ENCODE results near the gene NTMT1. TPM values are rescaled to one million over a fixed set of nuclear protein-coding genes. Genes with fewer than 3 reads are reported as not detected.
A peak's percentile ranks its signal among the peaks of the same experiment; 100 is the strongest.

NTMT1 gene
- total RNA-seq, 1 donor = 18.9 TPM

DNA sequence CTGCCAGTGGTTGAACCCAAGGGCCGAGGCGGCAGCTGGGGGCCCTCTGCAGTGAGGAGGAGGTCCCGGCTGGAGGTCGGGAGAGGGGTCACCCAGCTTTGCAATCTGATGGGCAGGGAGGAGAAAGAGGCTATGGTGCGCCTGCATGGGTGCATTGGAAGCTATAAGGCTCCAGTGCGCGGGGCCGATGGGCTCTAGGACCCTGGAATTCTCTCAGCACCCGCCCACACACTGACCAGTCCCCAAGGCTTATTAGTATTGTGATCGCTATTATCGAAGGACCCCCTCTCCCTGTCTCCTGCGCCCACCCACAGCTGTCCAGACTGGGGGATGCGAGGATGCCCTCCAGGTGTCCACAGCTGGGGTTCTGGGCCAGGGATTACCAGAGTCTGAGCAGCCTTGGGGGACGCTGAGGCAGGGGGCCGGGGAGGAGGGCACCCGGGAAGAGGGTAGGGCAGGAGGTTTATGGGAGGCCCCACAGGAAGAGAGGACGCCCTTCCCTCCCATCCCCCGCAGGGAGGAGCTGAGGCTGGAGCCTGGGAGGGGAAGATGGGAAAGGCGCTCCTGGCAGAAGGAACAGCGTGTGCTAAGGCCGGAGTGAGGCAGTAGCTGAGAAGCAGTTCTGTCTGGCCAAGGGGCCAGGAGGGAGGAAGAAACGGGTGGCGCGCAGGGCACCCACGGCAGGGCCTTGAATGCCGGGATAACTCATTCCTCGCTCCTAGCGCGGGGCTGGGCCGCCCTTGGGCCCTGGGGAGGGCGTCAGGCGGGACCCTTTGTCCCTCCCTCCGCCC lies 29.2 kb upstream of the NTMT1 start:
- DNase-seq (ENCODE audit: low read depth in 2 of 3, low spot score in 2 of 3) = no peak

DNA sequence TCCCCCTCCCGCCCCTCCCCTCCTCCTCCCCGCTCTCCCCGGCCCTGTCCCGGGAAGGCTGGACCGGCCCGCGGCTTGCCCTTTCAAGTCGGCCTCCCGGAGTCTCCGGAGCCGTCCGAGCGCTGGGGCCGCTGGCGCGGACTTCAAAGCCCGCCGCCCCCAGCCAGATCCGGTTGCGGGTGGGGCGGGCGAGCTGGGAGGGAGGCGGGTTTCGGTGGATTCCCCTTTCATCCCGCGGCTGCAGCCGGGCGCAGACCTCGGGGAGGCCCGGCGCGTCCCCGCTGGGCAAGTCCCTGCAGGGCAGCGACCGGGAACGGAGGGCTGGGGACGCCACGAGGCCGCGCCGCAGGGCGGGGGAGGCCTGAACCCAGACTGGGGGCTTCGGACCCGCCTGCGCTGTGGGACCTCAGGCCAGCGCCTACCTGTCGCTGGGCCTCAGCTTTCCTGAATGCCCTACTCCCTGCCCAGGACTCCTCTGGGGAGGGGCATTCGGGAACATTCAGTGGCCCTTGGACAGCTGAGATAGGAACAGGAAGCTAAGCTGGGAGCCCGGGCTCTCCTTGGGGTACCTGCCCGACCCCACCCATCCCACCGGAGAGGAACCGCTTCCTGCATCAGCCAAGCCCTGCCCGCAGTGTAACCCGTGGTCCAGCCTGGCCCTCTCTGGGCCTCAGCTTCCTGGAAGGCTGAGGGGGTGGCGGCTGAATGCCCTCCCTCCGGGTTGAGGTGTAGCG lies 28.4 kb upstream of the NTMT1 start:
- peak in 1 of 3 donors; percentile 25 for DNase-seq (ENCODE audit: low read depth in 2 of 3, low spot score in 2 of 3)

DNA sequence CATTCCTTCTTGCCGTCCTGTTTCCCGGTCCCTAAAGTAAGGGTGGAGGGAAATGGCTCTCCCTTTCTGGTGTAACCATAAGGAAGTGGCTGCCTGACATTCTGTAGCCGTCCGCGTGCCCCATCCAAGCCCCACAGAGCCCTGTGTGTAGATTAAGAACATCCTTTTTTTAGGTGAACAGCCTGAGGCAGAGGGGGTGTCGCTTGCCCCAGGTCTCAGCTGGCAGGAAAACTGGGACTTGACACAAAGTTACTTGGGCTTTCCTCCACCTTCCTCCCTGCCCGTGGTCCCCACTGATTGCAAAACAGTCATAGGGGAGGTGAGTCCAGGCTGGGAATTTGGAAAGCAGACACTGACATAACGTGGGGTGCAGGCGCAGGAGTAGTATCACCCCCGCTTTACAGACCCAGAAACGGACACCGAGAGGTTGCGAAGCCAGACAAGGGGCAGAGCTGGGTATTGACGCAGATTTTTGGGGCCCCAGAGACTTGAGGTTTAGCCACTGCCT lies 27.8 kb upstream of the NTMT1 start:
- DNase-seq (ENCODE audit: low read depth in 2 of 3, low spot score in 2 of 3) = peak in 1 of 3 donors; percentile 17

DNA sequence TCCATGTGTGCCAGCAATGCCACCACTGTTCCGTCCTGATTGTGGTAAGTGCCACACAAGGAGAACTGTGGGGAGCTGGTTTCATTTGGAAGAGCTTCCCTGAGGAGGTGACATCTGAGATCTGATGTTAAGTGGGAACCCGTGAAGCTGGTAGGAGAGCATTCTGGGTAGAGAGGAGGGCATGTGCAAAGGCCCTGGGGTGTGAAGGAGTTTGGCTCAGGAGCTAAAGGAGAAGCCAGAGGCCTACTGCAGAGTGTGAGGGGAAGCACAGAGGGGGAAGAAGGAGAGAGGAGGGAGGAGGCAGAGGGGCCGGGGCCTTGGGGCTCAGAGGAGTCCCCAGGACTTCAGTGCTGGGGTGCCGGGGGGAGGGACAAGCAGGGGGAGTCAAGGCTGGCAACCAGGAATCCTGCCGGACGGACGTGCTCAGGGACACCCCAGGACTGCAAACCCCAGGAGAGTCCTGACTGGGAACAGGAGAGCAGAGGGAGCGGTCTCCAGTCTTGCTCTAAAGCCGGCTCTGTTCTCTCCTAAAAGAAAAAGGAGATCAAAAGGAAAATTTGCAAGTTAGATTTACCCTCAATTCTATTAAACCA lies 24.8 kb upstream of the NTMT1 start:
- no peak for DNase-seq (ENCODE audit: low read depth in 2 of 3, low spot score in 2 of 3)

DNA sequence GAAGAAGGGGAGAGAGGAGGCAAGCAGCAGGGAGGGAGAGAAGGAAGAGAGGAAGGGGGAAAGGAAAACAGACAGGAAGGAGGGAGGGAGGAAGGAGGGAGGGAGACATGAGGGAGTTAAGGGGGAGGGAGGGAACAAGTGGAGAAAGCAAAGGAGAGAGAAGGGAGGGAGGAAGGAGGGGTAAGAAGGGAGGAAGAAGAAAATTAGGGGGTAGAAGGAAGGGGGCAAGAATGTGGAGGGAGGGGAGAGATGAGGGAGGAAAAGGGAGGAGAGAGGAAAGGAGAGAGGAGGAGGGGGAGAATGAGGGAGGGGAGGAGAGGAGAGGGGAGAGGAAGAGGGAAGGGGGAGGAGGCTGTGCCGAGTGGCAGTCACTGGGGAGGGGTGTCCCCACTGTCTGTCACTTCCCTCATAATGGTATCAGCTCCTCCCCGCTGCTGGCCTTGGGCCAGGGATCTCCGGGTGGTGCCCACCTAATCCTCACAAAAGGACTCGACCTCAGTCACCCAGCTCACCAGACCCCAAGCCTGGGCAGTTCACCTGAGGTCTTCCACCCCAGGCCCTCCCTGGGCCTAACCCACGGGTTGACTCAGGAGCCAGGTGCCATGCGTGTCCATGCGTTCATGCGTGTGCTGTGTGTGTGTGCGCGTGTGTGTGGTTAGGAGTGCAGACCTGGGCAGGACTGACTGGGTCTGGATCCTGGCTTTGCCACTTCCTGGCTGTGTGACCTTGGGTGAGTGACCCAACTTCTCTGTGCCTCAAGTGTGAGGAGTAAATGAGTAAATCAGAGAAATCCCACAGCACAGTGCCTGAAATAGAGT lies 23.2 kb upstream of the NTMT1 start:
- peak in 2 of 3 donors; percentile 64 to 65 for DNase-seq (ENCODE audit: low read depth in 2 of 3, low spot score in 2 of 3)

DNA sequence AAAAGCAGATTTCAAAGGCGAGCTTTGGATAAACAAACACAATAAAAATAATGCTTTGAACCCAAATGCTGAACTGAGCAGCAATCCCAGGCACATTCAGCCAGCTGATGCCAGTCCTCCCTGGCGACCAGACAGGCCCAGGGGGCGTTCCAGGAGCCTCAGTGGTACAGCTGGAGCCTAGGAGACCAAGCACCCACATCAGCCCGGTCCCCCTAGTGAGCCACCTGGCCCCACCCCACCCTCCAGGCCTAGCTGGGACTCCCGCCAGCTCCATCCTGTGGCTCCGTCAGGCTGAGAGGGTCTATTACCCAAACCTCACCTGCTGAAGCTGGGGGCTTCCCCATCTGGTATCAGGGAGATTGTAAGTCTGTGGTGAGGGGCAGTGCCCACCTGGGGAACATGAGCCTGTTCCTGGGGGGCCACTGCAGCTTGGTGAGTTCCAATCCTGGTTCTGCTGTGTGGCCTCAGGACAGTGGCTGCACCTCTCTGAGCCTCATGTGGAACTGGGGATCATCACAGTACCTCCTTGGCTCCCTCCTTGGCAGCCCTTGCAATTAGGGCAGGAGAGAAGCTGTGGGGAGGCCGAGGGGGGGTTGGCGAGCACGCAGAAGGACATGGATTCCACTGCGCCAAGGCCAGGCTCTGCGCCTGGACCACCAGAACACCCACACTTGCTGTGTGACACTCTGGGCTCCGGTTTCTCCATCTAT lies 21.8 kb upstream of the NTMT1 start:
- no peak for DNase-seq (ENCODE audit: low read depth in 2 of 3, low spot score in 2 of 3)

DNA sequence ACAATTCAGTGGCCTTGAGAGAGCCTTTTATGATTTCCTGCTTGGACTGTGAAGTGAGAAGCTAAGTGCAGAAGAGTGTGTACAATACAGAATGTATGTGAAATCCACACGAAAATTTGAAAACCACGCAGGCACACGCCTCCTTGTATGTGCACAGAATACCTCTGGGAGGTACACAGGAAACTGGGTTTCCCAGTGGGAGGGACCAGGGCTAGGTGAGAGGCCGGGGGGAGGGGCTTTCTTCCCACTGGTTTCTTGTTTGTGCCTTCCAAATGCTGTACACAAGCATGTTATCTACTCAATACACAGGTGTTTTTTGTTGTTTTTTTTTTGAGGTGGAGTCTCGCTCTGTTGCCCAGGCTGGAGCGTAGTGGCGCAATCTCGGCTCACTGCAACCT lies 21.2 kb upstream of the NTMT1 start:
- no peak for DNase-seq (ENCODE audit: low read depth in 2 of 3, low spot score in 2 of 3)

DNA sequence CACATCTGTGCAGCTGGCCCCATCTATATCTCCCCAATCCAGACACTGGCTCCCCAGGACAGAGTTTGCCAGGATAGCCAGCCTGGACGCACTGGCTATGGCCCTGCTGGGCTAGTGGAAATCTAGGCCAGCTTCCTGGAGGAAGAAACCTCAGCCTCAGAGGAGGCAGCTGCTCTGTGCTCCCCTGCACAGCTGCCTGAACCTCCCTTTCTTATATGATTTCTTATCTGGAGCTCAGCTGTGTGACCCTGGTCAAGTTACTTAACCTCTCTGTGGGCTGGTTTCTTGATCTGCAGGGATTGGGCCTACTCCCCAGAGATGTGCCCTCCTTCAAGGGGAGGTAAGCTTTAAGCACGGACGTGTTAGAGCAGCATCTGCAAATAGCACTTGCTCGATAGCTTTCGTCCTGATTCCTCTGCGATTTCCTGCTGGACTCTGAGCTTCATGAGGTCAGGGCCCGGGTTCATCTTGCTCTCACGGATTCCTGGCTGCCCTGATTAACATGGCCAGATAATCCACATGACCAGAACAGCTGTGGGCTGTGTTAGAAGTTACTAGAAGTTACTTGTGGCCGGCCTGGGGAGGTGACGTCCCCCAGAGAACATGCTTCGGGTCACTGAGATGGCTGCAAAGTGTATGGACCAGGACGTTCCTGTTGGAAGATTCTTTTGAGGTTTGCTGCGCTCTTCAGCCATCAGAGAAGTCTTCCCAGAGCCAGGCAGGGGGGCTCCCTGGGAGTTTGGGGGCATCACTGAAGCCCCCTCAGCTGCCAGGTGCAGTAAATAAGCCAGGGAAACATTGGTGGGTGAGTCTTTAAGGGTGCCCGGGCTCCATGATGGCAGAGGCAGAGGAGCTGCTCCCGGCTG lies 19.6 kb upstream of the NTMT1 start:
- DNase-seq (ENCODE audit: low read depth in 2 of 3, low spot score in 2 of 3) = no peak

DNA sequence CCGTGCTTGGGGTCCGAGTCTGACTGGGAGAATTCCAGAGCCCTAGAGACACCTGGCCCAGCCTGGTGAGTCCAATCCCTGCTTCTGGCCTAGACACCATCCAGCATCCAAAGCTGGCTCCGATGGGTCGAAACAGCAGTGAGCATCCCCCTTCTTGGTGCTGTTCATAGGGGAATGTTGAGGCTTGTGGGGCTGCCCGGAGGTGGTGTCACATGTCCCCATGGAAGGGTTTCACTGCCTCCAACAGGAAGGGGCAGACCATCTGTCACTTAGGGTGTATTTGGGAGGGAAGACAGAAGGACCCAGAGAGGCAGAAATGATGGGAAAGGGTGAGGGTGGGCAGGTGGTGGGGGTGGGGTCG lies 19.0 kb upstream of the NTMT1 start:
- DNase-seq (ENCODE audit: low read depth in 2 of 3, low spot score in 2 of 3) = no peak

DNA sequence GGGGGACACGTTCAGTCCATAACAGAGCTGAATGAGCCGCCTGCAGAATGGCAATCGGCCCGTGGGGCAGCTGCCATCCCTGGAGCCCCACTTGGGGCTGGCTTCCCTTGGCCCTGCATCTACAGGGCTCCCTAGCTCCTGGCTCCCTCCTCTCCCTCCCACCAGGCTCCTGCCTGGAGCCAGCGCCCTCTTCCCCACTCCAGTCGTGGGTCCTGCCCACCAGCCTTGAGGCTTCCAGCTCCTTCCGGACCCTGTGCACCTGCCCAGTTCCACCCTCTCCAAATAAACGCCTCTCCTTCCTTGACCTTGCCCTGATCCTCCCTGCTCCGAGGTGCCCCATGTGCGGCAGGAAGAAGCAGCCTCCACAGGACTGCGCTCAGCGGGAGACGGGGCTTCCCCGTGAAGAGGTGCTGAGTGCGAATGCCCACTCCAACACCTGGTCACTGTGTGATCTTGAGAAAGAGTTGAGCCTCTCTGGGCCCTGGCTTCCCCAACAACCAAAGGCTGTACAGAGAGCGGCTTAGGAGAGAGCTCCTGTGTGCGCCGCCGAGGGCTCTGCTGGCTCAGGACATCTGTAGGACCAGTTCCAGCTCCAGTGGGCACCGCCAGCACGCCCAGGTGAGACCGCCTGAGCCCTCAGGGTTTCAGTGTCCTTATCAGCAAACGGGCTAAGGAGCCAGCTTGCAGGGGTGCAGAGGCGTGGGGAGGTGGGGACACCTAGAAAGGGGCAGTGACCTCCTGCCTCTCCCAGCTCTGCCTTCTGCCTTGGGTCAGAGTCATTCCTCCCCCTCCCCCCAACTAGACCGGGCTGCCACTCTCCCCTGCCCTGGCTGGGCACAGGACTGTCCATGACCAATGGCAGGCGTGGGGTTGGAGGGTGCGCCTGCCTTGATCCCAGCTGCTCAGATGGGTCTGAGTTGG lies 17.1 kb upstream of the NTMT1 start:
- no peak for DNase-seq (ENCODE audit: low read depth in 2 of 3, low spot score in 2 of 3)

DNA sequence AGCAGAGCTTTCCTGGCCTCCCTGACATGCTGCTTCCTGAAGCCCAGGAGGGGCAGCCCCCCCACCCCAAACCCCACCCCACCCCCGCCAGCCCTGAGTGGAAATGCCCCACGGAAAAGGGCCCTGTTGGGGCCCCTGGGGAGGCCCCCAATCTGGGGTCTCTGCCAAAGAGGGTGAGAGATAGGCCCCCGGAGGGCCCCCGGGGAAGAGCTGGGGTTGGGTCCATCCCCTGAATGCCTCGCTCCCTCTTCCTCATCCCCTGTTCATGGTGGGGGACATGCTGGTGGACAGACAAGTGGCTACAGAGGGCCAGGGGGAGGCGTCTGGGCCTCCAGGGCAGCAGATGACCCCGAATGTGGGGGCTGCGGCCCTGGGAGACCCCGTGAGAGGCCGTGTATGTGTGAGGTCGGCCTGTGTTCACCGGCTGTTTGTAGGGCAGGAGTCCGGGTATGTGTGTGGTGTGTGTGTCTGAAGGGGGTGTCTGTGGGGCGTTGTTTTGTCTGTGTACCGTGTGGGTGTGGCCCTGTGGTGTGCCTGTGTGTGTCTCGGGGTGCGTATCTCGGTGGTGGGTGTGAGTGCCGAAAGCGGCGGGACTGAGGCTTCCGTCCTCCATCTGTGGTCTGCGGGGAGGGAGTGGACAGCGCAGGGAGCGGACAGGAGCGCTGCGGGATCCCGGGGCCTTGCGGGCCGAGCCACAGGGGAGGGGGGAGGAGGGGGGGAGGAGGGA lies 16.3 kb upstream of the NTMT1 start:
- peak in 2 of 3 donors; percentile 59 to 60 for DNase-seq (ENCODE audit: low read depth in 2 of 3, low spot score in 2 of 3)

DNA sequence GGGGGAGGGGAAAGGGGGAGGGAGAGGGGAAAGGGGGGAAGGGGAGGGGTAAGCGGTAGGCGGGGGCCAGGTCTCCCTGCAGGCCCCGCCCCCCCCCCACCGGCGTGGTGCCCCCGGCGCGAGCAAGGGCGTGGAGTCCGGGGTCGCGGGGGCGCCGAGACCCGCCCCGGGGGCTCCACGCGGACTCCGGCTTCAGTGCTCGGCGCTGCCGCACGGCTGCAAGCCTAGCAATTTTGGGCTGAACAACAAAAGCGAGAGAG lies 15.8 kb upstream of the NTMT1 start:
- DNase-seq (ENCODE audit: low read depth in 2 of 3, low spot score in 2 of 3) = no peak

DNA sequence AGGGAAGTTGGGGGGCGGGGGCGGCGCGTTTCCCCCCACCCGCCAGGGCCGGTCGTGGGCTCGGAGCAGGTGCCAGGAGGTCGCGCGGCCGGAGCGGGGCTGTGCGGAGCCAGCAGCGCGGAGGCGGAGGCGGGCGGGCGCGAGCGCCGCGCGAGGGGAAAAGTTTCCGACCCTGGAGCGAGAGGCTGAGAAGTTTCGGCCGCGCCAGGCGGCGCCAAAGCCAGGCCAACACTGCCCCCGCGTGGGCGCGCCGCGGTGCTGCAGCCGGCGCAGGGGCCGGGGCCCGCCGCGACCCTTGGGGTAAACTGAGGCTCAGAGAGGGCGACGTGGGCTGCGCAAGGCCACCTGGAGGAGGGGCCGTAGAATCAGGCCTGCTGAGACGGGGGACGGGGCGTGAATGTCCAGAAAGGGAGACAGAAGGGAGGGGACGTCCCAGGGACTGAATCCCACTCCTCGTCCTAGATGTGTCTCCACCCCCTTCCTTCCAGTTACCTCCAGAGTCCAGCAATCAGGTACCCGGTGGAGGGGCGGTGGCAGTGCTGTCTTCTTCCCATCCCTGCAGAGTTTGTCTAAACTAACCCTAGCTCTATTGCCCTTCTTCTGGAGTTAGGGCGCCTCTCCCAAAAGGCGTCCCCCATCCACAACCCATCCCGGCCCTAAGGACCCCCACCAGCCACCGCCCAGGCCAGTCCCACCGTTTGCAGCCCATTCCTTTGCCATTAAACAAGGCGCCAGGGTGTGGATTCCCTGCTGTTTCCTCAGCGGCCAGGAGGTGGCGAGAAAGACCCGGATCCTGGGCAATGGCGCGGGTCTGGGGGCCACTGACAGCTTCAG lies 15.3 kb upstream of the NTMT1 start:
- DNase-seq (ENCODE audit: low read depth in 2 of 3, low spot score in 2 of 3) = peak in 2 of 3 donors; percentile 65 to 80

DNA sequence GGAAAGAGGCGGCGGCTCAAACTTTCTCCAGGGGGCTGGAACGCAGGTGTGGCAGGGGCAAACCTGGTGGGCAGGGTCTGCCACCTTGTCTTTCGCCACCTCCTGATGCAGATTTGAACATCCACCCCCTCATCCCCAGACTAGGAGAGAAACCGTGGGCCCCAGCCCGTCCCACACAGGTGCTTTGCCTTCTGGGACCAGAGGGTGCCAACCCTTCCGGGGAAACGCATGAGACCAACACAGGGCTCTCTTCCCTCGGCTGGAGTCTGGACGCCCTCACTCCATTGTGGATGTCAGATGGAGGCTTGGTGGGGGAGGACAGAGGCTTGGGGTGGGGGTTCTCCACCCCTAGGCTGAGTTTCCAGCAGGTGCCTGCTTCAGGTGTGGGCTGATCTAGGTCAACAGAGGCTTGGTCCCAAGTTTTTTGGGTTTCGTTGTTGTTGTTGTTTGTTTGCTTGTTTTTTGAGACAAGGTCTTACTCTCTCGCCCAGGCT lies 14.6 kb upstream of the NTMT1 start:
- no peak for DNase-seq (ENCODE audit: low read depth in 2 of 3, low spot score in 2 of 3)

DNA sequence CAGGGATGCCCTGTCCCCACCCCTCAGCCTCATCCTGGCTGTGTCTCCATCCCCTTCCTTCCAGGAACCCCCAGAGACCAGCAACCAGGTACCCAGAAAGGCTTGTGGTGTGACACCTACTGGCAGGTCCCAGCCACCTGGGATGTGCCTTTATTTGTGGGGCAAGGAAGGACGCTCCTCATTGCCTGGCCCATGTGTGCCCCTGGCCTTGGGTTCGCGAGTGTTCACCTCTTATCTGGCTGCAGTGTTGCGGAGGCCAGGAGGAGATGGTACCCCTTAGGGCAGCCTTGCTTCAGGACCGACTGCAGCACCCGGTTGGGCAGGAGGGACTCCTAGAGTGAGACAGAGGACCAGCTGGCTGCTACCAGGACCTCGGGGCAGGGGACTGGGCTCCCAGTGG lies 13.8 kb upstream of the NTMT1 start:
- no peak for DNase-seq (ENCODE audit: low read depth in 2 of 3, low spot score in 2 of 3)

DNA sequence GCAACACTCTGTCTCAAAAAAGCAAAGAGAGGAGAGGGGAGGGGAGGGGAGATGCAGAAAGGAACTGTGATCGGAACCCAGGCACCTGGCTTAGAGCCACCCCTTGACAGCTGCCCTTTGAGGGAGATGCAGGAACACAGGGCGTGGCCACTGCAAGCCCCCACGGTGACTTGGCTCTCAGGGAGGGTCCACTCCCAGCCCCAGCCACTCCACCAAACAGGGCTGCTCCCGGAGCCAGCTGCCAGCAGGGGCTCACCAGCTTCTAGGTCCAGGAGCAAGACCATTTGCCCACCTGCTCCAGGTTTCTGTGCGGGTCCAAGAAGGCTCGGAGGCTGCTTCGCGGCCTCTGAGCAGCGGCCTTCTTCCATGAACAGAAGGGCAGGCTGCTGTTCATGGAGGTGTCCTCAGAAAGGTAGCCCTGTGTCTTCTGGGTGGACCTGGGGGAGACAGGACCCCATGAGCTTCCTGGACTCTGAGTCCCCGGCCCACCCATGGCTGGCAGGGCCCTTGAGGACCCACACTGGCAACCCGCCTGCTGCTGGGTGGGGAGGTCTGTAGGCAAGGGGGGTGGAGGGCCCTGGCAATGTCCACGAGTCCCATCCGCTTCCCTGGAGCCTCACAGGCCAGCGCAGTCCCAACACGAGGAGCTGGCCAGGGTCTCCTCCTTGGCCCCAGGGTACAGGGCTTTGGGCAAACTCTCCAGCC lies 13.0 kb upstream of the NTMT1 start:
- no peak for DNase-seq (ENCODE audit: low read depth in 2 of 3, low spot score in 2 of 3)
